GM15510 (cell line): Measurements from ENCODE around the gene NBL1.

Source experiments
- POLR2A ChIP-seq: IDR thresholded peaks from 3 replicates; pipeline ENCODE4 v1.6.1; 2011; ENCODE audit warnings: borderline replicate concordance; ENCODE audit not compliant: insufficient read length; ENCODE audit errors: extremely low read depth

The NBL1 gene

DNA sequence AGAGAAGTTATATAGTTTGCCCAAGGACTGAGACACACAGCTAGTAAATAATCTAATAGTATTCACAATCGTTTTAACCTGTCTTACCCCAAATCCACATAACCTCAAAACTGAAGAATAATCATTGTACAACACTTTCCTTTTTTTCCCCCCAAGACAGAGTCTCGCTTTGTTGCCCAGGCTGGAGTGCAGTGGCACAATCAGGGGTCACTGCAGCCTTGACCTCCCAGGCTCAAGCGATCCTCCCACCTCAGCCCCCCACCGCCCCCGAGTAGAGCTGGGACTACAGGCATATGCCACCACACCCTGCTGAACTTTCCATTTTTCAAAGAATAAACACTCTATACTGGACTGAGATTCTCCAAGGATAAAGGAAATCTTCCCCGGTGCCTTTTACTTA lies 28.7 kb upstream of the NBL1 start:
- TF ChIP-seq POLR2A = no peak

GRCh38 chr1:19616489-19616888 lies 27.6 kb upstream of the NBL1 start:
- no peak for TF ChIP-seq POLR2A

DNA sequence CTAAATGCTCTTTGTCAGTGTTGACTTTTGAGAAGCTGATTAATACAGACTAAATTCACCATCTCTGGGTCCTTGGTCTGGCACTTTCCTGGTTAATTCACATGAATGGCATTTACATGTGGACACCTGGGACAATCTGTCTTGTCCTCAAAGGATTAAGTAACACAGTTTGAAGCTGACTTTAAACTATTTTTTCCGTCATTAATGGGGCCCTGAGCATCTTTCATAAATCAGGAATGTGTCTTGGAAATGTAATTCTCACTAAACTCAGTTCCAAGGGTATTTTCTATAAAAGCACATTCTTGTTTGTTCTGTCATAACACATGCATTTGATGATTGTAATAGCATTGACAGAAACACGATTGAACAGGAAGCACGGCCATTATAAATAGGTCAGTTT lies 26.7 kb upstream of the NBL1 start:
- TF ChIP-seq POLR2A = no peak

DNA sequence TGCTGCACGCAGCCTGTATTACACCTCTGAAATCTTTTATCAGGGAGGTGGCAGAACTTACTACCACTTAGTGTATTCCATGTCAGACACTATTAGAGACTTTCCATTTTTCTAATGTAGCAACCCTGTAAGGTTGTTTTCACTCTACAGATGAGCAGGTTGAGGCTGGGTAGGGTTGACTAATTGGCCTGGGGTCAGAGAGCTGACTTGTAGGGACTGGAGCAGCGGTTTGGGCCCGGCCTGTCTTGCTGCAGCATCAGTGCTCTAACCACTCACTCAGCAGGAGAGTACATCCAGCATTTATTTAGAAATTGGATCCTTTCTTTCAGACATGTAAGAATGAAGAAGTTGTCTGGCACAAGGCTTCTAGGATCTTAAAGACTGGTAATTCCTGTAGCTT lies 25.7 kb upstream of the NBL1 start:
- no peak for TF ChIP-seq POLR2A

DNA sequence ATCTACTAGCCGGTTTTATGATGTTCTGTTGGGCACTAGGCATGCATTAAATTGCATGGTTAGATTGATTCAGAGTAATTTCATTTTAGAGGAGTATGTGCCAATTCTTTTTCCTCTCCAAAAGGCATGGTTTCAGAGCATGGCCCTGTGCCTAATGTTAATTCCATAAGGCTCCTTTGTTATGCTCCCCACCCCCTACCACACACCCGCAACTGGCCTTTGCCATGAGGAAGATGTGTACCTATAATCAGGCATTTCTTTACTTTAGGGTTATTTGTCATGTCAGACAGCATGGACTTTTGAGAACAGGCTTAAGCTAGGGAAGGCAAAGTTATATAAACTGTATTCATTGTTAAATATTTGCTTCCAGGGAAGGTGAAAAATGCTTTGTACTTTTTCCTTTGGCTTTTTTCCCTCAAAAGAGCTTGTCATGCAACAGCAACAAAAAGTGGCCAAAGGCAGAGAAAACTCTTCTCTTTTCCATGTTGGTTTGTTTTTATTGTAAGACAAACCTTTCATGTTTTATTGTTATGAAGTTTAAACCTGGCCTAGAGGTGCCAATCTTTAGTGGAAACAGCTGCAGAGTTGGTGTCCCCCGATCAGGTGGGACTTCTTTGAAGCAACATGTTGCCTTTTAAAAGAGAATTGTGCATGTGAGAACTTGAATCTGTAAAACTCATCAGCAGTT lies 24.3 kb upstream of the NBL1 start:
- no peak for TF ChIP-seq POLR2A

DNA sequence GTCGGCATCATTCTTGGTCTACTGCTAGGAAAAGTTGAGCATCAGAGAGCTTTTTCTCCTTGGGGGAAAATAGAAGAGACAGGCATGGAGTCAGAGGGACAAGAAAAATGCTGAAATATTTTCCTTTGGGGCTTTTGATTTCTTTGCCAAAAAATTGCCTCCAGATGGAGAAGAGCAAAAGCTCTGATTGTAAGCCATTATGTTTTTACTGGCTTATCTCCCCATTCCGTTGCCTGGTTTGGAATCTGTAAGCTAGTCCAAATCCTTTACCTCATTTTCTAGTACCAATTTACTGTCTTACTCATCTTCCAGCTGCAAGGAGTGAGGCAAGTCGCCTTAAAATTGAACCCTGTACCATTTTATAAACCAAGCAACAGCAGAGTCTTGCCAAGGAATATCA lies 23.3 kb upstream of the NBL1 start:
- TF ChIP-seq POLR2A = no peak

DNA sequence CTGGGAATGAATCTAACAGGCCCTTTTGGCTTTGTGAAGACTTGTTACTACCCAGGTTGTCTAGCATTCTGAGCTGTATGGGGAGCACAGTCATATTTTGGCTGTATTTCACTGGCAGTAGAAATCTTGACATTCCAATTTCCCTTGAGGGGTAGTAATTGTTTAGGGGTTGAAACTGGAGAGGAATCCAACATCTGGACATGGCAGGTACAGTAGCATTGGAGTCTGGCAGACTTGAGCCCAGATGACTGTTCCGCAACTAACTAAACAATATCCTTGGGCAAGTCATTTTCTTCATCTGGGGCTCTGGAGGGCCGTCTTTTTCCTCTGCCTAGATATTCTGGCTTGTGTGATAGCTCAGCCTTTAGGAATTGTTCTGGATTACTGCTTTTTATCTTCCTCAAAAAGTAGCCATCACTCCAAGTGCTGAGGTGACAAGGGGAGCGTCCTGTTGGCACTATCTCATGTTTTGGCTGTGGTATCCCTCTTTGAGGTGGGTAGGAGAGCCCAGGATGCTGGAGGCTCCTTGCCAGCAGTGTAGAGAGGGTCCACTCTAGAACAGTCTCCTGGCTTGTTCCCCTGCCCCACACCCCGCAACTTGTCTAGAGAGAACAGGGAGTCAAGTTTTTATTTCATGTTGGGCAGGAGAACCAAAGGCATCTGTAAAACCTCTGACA lies 22.7 kb upstream of the NBL1 start:
- TF ChIP-seq POLR2A = no peak

DNA sequence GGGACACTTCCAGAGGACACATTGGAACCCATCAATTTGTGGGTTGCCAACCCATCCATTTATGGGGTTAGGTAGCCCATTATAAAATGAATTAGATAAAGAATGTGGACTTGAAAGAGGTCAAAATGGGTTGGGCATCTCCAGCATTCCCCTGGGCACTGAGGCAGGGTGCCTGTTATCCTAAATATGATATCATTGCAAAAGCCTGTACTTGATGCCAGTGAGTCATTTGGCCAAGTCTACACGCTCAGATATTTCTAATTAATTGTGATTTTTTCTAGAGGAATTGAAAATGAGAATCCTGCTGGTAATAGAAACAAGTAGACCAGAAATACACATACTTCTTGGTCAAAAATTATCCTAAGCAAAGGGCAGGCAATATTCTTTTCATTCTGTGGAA lies 21.9 kb upstream of the NBL1 start:
- no peak for TF ChIP-seq POLR2A

DNA sequence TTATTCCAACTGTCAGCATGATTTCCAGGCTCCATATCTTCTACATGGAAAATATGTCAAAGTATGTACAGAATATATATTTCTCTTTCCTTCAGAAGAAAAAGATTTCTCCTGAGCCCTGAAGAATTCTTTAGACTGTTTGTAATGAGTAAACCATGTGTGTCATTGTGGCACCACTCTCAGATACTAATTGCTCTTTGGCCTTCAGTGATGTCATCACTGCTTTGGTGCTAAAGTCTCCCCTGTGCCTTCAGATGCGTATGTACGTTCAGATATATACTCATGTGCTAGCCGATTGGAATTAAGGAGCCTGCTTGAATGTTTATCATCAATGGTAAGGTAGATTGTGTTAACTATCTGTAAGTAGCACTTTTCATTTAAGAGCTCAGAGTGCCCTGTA lies 20.6 kb upstream of the NBL1 start:
- no peak for TF ChIP-seq POLR2A

- no peak for TF ChIP-seq POLR2A
Observed at GRCh38 chr1:19625291-19625937, 18.7 kb upstream of the NBL1 start.

DNA sequence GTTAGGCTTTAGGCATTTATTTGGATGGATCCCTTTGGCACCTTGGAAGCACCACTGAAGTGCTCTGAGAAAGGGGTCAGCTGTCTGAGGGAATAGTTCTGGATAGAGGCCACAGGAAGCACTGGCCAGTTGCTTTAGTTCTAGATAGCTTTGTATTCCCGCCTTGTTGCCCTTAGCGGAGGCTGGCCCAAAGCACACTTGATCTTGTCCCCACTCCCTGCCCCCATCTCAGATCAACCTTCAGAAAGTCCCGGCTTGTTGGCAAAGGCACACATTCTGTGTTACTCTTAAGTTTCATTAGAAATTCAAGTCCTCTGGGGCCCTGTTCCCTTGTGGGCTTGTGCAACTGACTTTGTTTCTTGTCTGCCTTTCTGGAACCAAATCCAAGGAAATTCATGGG lies 15.2 kb upstream of the NBL1 start:
- no peak for TF ChIP-seq POLR2A

GRCh38 chr1:19629357-19629756 lies 14.8 kb upstream of the NBL1 start:
- TF ChIP-seq POLR2A = no peak

- TF ChIP-seq POLR2A = no peak
Observed at GRCh38 chr1:19630720-19631395, 13.3 kb upstream of the NBL1 start.

- no peak for TF ChIP-seq POLR2A
Observed at GRCh38 chr1:19632211-19632610, 11.9 kb upstream of the NBL1 start.

- TF ChIP-seq POLR2A = no peak
Observed at GRCh38 chr1:19633106-19633505, 11.0 kb upstream of the NBL1 start.
